WTC11 (cell line): ENCODE results near the gene DCAF6. TPM values are rescaled to one million over a fixed set of nuclear protein-coding genes. Genes with fewer than 3 reads are reported as not detected.

Experiments used
- ATAC-seq: fragments of 200-7000 bp; cut with Tn5 transposase; 2 replicates; pipeline ENCODE4 v1.10.0; 2021; ENCODE audit warnings: mild to moderate bottlenecking, moderate library complexity
- CTCF ChIA-PET: fragments of 300-600 bp; sonication (Branson Sonifier 250); formaldehyde crosslinking; loops from one replicate; lab custom pipeline; 2021; ENCODE audit warnings: antibody characterized with exemption; lab: Charles Lee
- POLR2A ChIA-PET: fragments of 350-600 bp; sonication (Branson Sonifier 250); formaldehyde crosslinking; loops from one replicate; lab custom pipeline; 2021; ENCODE audit warnings: antibody characterized with exemption; lab: Charles Lee
- DNase-seq: peaks from one replicate; pipeline ENCODE4 v3.0.0; 2021; ENCODE audit warnings: low spot score
- H3K27ac Mint-ChIP-seq: 2 replicates; pipeline ENCODE4 v1.8.0; 2021; ENCODE audit warnings: mixed read lengths
- H3K27me3 Mint-ChIP-seq: 2 replicates; pipeline ENCODE4 v1.8.0; 2021; ENCODE audit warnings: low read depth, mild to moderate bottlenecking, moderate library complexity, mixed read lengths
- H3K36me3 Mint-ChIP-seq: 2 replicates; pipeline ENCODE4 v1.8.0; 2021; ENCODE audit warnings: mixed read lengths
- H3K4me1 Mint-ChIP-seq: 2 replicates; pipeline ENCODE4 v1.8.0; 2022; ENCODE audit warnings: mixed read lengths
- H3K4me3 Mint-ChIP-seq: 2 replicates; pipeline ENCODE4 v1.8.0; 2021; ENCODE audit warnings: mild to moderate bottlenecking, moderate library complexity, mixed read lengths
- H3K9me3 Mint-ChIP-seq: 2 replicates; pipeline ENCODE4 v1.8.0; 2021; ENCODE audit warnings: mixed read lengths
- ATF1 ChIP-seq: sonication (generic); formaldehyde crosslinking; IDR thresholded peaks from 2 replicates; pipeline ENCODE4 v1.8.1; 2023; ENCODE audit warnings: mild to moderate bottlenecking, moderate library complexity, missing genetic modification reagents
- ATF6 ChIP-seq: sonication (generic); formaldehyde crosslinking; IDR thresholded peaks from 2 replicates; pipeline ENCODE4 v1.8.1; 2023; ENCODE audit warnings: mild to moderate bottlenecking, missing genetic modification reagents
- CDX4 ChIP-seq: fragments of 250-450 bp; sonication (Bioruptor Pico); IDR thresholded peaks from 2 replicates; pipeline ENCODE4 v1.9.0; 2021; ENCODE audit warnings: moderate library complexity, mild to moderate bottlenecking, inconsistent platforms, borderline replicate concordance
- CREB1 ChIP-seq: sonication (generic); formaldehyde crosslinking; IDR thresholded peaks from 2 replicates; pipeline ENCODE4 v1.8.0; 2023; ENCODE audit warnings: mild to moderate bottlenecking, missing genetic modification reagents
- E2F4 ChIP-seq: sonication (generic); formaldehyde crosslinking; IDR thresholded peaks from 2 replicates; pipeline ENCODE4 v1.8.1; 2022; ENCODE audit warnings: low read depth, mild to moderate bottlenecking, moderate library complexity, missing genetic modification reagents, borderline replicate concordance
- ELF4 ChIP-seq: sonication (generic); formaldehyde crosslinking; IDR thresholded peaks from 2 replicates; pipeline ENCODE4 v1.8.1; 2022; ENCODE audit warnings: low read depth, mild to moderate bottlenecking, moderate library complexity, missing genetic modification reagents
- FOXK1 ChIP-seq: sonication (generic); formaldehyde crosslinking; IDR thresholded peaks from 2 replicates; pipeline ENCODE4 v1.8.0; 2022; ENCODE audit warnings: mild to moderate bottlenecking, moderate library complexity, missing genetic modification reagents
- FOXP1 ChIP-seq: sonication (generic); formaldehyde crosslinking; IDR thresholded peaks from 2 replicates; pipeline ENCODE4 v1.8.0; 2022; ENCODE audit warnings: missing genetic modification reagents, mild to moderate bottlenecking, moderate library complexity, borderline replicate concordance
- FOXP4 ChIP-seq: sonication (generic); formaldehyde crosslinking; IDR thresholded peaks from 2 replicates; pipeline ENCODE4 v1.8.0; 2022; ENCODE audit warnings: mild to moderate bottlenecking, missing genetic modification reagents
- GRHL2 ChIP-seq: fragments of 250-450 bp; sonication (Bioruptor Pico); IDR thresholded peaks from 2 replicates; pipeline ENCODE4 v1.8.0; 2022; ENCODE audit warnings: mild to moderate bottlenecking, moderate library complexity; ENCODE audit not compliant: insufficient replicate concordance, severe bottlenecking
- GTF2I ChIP-seq: fragments of 250-450 bp; sonication (Bioruptor Pico); conservative IDR thresholded peaks from 2 replicates; pipeline ENCODE4 v1.4.0; 2021; ENCODE audit warnings: mild to moderate bottlenecking
- IRF2 ChIP-seq: sonication (generic); formaldehyde crosslinking; IDR thresholded peaks from 2 replicates; pipeline ENCODE4 v1.8.0; 2022; ENCODE audit warnings: low read depth, missing genetic modification reagents, borderline replicate concordance
- PRDM15 ChIP-seq: sonication (generic); formaldehyde crosslinking; IDR thresholded peaks from 2 replicates; pipeline ENCODE4 v1.8.0; 2022; ENCODE audit warnings: missing genetic modification reagents
- PREB ChIP-seq: sonication (generic); formaldehyde crosslinking; IDR thresholded peaks from 2 replicates; pipeline ENCODE4 v1.8.1; 2022; ENCODE audit warnings: mild to moderate bottlenecking, missing genetic modification reagents, moderate library complexity, borderline replicate concordance
- SOX15 ChIP-seq: fragments of 250-450 bp; sonication (Bioruptor Pico); IDR thresholded peaks from 2 replicates; pipeline ENCODE4 v1.9.0; 2021; ENCODE audit warnings: mild to moderate bottlenecking
- ZNF138 ChIP-seq: sonication (generic); formaldehyde crosslinking; conservative IDR thresholded peaks from 2 replicates; pipeline ENCODE4 v1.8.1; 2022; ENCODE audit warnings: mild to moderate bottlenecking, moderate library complexity, missing genetic modification reagents
- total RNA-seq: library from RNA; stranded (reverse); gene quantifications from 3 replicates; pipeline ENCODE4 v1.2.3, GENCODE V29; 2021

Gene DCAF6
- total RNA-seq, 1 experiment from 2014 or later = 13.5 TPM

GRCh38 chr1:168031198-168031597 is 94.7 kb downstream of the DCAF6 start:
- no peak for DNase-seq
- no peak for ATAC-seq
- Mint-ChIP-seq H3K9me3 (no peaks in the 10 kb centered on the region; the same call in 1 of the 2 replicates), H3K36me3 (peaks cover 7% of the 10 kb centered on the region), H3K27me3 (no peaks in the 10 kb centered on the region), H3K4me3 (no peak overlapping the region), H3K4me1 (no peaks in the 10 kb centered on the region), H3K27ac (no peak overlapping the region)
- ChIA-PET POLR2A (interaction anchor here (0.9 kb wide), 1 partner anchor 19 kb away, joined by 5 read pairs; no protein-coding TSS in a partner anchor), CTCF (interaction anchor here (1.0 kb wide), 1 partner anchor 51 kb away, joined by 3 read pairs; no protein-coding TSS in a partner anchor)
- no peak for TF ChIP-seq FOXP4 (CRISPR knock-in tag)
- no peak for TF ChIP-seq E2F4 (CRISPR knock-in tag)
- no peak for TF ChIP-seq ATF1 (CRISPR knock-in tag)

GRCh38 chr1:168031627-168032026 is 95.1 kb downstream of the DCAF6 start:
- H3K36me3 Mint-ChIP-seq = peaks cover 7% of the 10 kb centered on the region
- H3K9me3 Mint-ChIP-seq = no peaks in the 10 kb centered on the region; the same call in 1 of the 2 replicates
- CTCF ChIA-PET = interaction anchor here (1.0 kb wide), 1 partner anchor 50 kb away, joined by 3 read pairs; no protein-coding TSS in a partner anchor
- H3K4me1 Mint-ChIP-seq = no peaks in the 10 kb centered on the region
- TF ChIP-seq GTF2I (CRISPR knock-in tag) (no peak), ELF4 (CRISPR knock-in tag) (no peak)
- no peak overlapping the region for H3K4me3 Mint-ChIP-seq
- ATAC-seq = no peak
- no peak overlapping the region for H3K27ac Mint-ChIP-seq
- POLR2A ChIA-PET = no interaction called here
- H3K27me3 Mint-ChIP-seq = no peaks in the 10 kb centered on the region
- no peak for DNase-seq

GRCh38 chr1:168032029-168032428 is 95.5 kb downstream of the DCAF6 start:
- no peak overlapping the region for H3K4me3 Mint-ChIP-seq
- DNase-seq (no peak), ATAC-seq (no peak)
- ChIA-PET POLR2A (no interaction called here), CTCF (interaction anchor here (1.0 kb wide), 1 partner anchor 50 kb away, joined by 3 read pairs; no protein-coding TSS in a partner anchor)
- peaks cover 7% of the 10 kb centered on the region for H3K36me3 Mint-ChIP-seq
- H3K27ac Mint-ChIP-seq = no peak overlapping the region
- H3K9me3 Mint-ChIP-seq = no peaks in the 10 kb centered on the region; the same call in 1 of the 2 replicates
- no peaks in the 10 kb centered on the region for H3K27me3 Mint-ChIP-seq
- TF ChIP-seq CDX4 (no peak), FOXP1 (CRISPR knock-in tag) (no peak)
- H3K4me1 Mint-ChIP-seq = no peaks in the 10 kb centered on the region

GRCh38 chr1:168035345-168035744 is 98.9 kb downstream of the DCAF6 start:
- Mint-ChIP-seq H3K4me3 (no peak overlapping the region), H3K27ac (no peak overlapping the region), H3K27me3 (no peaks in the 10 kb centered on the region), H3K4me1 (peaks cover 3% of the 10 kb centered on the region; the same call in 1 of the 2 replicates), H3K9me3 (no peaks in the 10 kb centered on the region; the same call in 1 of the 2 replicates), H3K36me3 (peaks cover 7% of the 10 kb centered on the region)
- ChIA-PET POLR2A (no interaction called here), CTCF (interaction anchor here (0.6 kb wide), 1 partner anchor 37 kb away, joined by 5 read pairs; no protein-coding TSS in a partner anchor)
- TF ChIP-seq IRF2 (CRISPR knock-in tag) (no peak), GRHL2 (no peak), ZNF138 (no peak), FOXK1 (CRISPR knock-in tag) (no peak), PRDM15 (CRISPR knock-in tag) (no peak), SOX15 (no peak), CREB1 (CRISPR knock-in tag) (no peak), PREB (no peak), ATF6 (no peak)
- DNase-seq (no peak), ATAC-seq (no peak)
